ENCODE measurements around the gene RND3.
A peak's percentile ranks its signal among the peaks of the same experiment; 100 is the strongest.

RND3 gene, protein sequence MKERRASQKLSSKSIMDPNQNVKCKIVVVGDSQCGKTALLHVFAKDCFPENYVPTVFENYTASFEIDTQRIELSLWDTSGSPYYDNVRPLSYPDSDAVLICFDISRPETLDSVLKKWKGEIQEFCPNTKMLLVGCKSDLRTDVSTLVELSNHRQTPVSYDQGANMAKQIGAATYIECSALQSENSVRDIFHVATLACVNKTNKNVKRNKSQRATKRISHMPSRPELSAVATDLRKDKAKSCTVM

DNA sequence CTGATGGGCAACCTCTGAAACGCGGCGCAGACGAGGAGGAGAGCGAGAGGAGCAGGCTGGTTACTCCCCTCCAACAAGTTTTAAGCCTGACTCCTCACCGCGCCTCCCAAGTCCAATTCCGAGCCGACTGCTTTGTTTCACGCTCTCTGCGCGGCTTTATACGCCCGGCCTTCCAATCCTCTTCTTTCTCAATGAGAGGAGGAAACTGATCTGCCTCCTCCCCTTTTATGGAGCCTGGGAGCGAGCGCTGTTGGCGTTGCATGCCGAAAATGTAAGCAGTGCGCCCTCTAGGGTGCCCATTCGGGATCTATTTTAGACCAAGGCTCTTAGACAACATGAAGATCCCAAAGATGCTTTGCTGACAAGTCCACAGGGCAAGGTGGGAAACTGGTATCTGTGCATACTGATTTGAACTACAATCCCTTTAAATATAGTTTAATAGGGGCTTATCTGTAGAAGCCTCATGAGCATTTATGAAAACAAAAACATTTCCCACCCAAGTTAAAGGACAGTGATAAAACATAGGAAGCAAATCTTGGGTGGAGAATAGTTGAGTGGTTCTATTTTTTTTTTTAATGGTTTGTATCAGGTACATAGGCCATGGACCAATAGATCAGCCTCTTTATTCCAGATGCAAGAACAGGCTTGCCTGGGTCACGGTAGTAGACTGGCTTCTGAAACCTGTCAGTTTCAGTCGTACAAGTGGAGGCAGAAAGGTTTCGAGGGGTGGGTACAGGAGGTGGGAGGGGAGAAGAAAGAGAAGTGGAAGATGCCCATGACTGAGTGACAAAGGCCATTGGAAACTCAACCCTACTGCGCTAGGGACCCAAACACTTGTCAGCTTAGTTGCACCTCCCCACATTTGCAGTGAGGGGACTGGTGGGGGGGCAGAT, at the start of gene RND3:
Gene RND3, minus strand, starts transcription at position 131 of the 893 bp plus-strand sequence. CDS start 250 bp downstream, outside the sequence.
- peak; percentile 93 for DNase-seq (ENCODE audit: low read depth, low spot score)

DNA sequence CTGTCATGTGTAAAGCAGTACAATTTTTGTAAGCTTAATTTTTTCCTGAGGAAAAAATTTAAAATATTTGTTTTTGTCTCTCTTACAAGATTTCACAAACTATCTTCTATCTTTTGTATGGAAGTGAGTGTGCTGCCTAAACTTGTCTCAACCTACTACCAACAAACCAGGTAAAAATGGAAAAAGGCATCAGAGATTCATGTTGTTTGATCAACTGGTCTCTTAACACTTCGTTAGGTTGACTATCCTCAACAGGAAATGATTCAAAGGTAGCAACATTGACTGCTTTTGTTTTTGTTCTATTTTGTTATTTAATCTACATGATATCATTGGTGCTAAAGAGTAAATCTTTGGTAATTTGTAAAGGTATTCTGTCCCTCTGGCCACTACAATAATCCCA, 47.7 kb upstream of the RND3 start:
- no peak for DNase-seq (ENCODE audit: low read depth, low spot score)

DNA sequence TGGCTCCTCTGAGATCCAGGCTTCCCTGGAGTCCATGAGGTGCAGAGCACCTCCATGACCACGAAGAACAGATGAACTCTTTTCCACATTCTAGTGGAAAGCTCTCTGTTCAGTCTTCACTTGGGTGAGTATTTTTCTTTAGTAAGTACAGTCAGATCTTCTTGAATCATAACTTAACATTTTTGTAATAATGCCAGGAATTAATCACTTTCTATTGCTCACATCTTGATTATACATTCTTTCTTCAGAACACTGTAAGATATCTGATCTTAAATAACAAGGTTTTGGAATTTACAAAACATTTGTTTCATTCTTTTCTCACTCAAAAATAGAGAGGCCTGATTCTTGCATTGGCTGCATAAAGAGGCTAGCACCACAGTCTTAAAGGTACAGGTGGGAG, 45.4 kb upstream of the RND3 start:
- no peak for DNase-seq (ENCODE audit: low read depth, low spot score)

DNA sequence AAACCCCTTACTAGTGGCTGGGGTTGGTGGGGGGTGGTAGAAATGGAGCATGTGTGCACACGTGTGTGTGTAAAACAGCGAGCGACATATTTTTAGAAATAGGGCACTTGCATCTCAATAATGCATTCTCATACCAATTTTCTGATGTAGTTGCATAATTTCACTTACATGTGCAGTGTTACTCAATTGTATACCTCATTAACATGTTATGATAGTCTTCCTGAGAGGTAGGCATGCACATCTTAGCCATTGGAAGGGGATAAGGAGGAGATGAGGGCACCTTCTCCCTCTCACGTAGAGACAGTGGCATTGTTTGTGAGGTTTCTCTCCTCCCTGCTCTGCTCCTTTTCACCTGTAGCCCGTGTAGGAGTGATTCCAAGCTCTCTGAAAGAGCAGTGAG, 44.6 kb upstream of the RND3 start:
- DNase-seq (ENCODE audit: low read depth, low spot score): no peak

DNA sequence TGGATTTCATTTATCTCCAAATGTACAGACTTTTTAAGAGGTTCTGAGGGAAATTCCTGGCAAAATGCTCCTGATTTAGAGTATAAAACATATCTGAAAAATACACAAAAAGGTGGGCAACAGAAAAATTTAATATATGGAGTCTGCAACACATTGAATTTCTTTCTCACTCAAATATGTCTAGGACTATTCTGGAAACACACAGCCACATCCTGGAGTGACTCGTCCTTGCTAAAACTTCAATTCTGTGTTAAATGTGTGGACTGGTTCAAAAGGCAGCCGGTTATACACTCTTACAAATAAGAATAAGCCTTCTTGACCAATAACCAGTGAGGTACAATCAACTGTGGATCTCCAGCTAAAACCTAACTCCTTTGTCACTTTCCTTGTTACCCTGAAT, 44.1 kb upstream of the RND3 start:
- no peak for DNase-seq (ENCODE audit: low read depth, low spot score)

DNA sequence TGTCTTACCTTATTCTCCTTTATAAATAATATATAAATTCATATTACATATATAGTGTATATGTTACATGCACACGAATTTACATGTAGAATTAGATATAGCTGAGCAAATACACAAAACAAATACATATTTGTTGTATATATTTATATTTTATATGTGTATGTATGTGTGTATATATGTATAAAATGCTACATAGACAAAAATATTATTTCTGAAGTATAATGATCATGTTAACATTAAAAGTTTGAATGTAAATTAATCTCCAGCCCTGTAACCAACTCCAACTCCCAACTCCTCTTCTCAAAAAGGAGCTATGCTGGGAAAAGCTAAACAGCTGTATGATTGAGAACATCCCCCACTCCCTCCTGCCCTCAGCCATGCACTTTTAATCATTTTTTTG, 42.7 kb upstream of the RND3 start:
- DNase-seq (ENCODE audit: low read depth, low spot score): no peak

DNA sequence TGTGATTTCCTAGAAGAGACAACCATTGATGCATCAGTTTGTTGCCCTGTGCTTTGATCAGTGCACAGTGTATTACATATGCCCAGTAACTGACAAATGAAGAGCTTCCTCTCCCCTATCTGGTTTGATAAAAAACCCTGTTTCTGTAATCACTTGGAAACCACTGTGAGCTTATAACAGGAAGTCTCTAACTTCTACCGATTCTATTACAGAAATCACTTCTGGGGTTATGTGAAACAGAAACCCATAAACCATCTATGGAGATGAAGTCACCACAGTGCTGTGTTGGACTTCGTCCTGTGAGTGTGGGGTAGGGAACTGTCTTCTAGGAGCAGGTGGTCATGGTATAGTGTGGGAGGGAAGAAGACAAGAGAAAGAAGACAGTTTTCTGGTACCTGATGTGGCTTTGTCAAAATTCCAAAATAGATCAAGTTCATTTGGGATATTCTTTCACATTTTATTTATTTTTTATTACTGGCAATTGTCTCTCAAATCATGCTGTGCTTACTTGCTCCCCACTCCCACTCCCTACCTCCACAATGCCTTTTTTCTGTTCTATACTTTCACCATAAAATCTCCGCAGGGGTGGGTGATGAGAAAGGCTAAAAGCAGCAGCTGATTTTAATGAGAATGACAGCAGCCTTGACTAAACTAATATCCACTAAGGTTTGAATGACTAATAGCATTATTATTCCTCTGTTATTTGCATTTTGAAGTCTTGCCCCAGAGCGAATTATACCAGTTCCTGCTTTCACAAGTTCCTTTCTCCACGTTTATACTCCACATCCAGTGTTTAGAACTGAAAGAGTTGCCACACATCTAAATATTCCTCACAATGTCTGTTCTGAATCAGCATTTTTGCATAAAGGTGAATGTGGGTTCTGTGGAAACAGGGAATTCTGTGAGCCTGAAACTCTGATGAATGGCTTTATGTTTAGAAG, 41.7 kb upstream of the RND3 start:
- no peak for DNase-seq (ENCODE audit: low read depth, low spot score)

DNA sequence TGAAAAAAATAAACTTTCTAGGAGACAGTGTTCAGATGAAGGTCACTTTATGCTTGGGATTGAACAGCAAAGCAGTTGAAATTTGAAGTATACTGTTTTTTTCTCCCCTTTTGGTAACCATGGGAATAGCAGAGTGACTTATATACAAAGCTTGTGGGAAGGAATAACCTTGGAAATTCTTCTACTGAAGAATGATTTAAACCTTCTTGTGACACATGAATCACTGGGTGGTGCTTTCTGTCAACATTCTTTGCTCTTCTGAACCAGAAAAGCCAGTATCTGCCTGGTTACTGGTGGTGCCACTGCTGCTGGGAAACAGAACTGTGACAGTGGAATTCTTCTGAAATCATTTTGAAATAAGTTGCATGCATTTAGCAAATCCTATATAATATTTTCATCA, 39.4 kb upstream of the RND3 start:
- peak; percentile 34 for DNase-seq (ENCODE audit: low read depth, low spot score)

DNA sequence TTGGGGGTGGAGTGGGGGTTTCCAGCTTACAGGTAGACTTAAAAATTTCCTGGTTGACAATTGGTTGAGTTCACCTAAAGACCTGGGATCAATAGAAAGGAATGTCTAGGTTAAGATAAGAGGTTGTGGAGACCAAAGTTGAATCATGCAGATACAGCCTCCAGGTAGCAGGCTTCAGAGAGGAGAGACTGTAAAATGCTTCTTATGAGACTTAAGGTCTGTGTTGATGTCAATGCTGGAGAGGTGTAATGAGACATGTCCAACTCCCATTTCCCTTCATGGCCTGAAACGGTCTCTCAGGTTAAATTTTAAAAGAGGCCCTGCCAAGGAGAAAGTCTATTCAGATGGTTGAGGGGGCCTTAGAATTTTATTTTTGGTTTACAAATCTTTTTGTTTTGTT, 38.5 kb upstream of the RND3 start:
- DNase-seq (ENCODE audit: low read depth, low spot score): no peak

DNA sequence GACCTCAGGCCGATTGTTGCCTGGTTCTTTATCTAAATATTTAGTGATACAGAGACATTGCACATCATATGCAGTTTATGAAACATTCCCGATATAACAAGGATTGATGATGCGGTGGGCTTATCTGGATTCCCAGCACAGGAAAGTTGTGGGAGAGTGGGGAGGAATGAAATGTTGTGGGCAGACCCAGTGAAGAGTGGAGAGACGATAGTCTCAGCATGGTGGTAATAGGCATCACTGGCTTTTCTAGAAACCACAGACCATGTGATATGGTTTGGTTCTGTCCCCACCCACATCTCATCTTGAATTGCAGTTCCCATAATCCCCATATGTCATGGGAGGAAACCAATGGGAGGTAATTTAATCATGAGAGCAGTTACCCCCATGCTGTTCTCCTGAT, 34.8 kb upstream of the RND3 start:
- no peak for DNase-seq (ENCODE audit: low read depth, low spot score)

DNA sequence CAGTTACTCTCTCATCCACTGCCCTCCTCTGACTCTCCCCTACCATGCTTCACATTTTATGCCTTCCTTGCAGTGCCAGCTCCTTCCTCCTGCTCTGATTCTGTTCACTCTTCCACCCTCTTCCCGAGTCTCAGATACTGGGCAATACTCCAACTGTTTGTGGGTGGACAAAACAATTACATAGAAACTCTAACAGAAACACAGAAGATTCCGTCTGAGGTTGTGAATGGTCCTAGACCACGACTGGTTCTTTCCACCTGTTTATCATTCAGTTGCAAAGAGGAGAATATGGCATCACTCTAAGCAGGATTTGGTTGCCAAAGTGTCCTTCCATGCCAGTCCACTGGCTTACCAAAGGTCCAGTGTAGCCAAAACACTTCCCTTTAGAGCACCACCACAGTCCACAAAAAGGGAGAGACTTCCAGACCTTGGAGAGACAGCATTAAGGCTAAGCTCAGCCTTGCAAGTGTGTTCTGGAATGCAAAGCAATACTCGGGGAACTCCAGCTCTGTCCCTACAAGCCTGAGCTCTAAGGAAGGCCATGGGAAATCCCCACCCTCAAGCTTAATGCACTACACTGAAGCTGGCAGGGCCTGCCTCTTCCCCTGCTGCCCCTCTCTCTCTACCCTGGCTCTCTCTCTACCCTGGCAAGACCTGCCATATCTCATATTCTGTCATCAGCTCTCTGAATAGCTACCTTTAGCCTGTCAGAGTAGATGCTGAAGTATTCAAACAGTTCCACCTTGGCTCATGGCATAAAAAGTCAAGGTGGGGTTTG, 33.6 kb upstream of the RND3 start:
- no peak for DNase-seq (ENCODE audit: low read depth, low spot score)

DNA sequence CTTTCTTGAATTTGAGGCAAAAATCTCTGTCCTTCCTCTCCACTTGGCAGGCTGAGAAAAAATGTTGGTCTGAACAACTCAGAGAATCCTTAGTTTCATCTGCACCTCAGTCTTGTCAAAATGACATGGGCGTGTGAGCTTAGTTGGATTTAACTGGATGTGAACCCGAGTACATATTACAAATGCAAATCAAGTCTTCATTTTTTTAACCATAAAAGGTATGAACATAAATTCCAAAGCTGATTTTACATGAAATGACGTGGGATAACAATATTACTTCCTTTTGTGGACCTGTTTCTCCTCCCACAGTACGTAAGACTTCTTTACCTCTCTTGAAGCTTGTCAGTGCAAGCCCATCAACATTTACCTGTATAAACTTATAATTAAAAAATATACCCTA, 32.6 kb upstream of the RND3 start:
- DNase-seq (ENCODE audit: low read depth, low spot score): no peak

DNA sequence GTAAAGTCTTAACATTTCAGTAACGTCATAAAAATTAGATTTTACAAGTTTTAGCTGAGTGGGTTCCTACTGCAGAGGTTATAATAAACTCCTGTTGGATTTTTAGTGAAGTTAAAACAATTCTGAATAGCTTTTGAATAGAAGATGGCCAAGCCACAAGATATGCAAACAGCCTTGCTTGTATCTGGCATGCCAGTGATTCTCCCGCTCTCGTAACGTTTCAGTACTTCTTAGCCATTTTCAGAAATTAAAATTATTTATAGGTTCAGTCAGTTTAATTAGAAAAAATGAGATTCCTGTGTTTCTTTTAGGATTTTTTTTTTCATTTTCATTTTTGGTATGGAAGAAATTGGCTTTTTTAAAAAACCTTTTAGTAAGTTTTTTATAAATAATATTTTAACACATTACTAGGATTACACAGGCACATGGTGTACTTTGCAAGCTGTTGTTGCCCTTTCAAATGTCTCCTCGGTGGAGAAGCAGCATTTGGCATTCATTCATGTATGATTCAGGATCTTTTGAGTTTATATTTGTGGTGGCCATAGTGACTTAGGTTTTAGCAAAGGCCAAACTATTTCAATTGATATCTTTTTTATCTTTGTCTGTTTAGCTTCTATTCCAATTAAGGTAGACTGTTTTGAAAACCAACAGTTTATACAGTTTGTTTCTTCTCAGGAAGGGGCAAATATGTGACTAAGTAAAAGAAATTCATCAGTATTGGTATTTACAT, 30.6 kb upstream of the RND3 start:
- DNase-seq (ENCODE audit: low read depth, low spot score): no peak

DNA sequence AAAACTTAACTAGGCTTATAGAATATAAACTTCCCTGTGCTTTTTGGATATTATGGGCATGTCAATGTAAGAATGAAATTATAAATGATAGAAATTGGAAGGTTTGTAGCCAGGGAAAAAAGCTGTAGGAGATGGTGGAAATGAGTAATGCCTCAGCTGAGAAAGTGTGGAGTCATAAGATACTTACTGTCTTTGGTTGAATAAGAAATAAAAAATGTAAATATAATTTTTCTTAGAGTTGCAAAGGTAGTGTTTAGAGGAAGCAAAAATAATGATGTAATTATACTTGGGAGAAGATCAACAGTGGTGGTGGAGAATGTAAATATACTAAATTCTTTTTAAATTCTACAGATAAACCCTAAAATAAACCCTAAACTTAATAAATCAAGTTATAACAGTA, 26.2 kb upstream of the RND3 start:
- no peak for DNase-seq (ENCODE audit: low read depth, low spot score)

DNA sequence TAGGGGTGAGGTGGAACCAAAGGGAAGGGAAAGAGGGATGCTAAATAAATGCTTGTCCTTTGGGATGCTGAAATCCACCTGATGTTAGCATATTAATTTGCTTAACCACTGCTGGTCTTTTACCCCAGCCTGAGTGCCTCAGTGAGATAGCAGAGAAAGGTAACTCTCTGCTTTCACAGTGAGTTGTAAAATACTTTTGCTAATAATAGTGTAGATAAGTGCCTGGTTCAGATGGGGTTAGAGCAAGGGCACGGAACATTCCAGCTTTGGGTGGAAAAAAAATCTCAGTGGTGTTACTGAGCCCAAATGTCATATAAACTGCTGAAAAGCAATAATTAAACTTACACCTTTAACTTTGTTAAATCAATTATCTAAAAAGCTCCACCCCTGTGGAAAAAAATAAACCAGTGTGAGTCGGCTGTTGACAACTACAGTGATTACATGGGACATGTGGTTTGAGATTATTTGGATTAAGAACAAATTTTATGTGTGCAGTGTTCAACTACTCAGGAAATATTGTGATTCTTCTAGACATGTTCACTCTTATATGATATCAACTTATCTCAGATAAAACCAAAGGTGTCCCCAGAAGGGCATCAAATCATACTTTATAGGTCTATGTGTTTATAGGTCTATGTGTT, 21.1 kb upstream of the RND3 start:
- no peak for DNase-seq (ENCODE audit: low read depth, low spot score)

DNA sequence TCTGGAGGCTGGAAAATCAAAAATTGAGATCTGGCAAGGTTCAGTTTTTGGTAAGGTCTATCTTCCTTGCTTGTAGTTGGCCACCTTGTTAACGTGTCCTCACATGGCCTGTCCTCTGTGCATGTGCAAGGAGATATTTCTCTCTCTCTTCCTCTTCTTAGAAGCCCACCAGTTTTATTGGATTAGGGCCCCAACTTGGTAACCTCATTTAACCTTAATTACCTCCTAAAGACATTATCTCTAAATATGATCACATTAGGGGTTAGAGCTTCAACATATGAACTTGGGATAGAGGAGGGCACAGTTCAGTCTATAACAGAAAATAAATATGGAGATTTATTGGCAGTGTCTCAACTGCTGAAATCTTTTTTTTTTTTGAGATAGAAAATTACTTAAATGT, 19.6 kb upstream of the RND3 start:
- no peak for DNase-seq (ENCODE audit: low read depth, low spot score)

DNA sequence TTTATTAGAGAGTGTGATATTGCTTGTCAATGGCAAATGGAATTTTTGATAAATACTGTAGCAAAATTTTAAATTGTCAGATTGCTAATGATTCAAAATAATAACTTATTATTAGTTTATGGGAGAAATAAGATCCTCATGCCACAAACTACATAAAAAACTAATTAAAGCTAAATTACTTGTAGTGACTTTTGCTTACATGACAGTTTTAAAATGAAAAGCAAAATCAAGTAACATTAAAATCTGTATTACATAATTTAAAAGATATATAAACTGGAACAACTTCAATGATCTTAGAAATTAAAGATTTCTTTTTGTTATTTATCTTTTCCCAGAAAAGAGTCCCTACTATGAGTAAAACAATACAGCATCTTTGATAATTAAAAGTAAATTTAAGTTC, 17.7 kb upstream of the RND3 start:
- no peak for DNase-seq (ENCODE audit: low read depth, low spot score)

DNA sequence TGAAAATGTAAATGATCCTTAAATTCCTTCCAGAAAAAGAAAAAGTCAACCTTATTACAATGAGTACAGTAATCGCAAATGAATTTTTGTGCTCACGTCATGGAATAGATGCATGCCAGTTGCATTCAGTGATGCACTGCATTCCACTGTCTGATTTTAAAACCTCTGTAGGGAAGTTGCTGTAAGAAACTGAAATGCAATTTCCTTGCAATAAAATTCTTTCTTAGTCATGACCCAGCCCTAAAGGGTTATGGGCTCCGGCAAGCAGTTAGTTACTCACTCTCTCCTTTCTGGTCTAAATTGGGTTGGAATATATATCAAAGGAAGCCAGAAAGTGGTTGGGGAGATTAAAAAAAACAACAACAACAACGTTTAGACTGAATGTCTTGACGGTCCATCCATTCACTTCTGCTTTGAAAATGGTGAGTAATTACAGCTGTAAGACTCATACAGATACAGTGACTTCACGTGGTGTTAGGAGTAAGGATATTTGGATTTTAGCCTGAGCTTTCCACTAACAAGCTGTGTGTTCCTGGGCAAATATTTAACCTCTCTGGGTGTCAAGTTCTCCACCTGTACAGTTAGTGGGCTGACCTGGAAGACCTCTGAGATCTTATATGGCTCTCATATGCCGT, 8.6 kb upstream of the RND3 start:
- no peak for DNase-seq (ENCODE audit: low read depth, low spot score)

DNA sequence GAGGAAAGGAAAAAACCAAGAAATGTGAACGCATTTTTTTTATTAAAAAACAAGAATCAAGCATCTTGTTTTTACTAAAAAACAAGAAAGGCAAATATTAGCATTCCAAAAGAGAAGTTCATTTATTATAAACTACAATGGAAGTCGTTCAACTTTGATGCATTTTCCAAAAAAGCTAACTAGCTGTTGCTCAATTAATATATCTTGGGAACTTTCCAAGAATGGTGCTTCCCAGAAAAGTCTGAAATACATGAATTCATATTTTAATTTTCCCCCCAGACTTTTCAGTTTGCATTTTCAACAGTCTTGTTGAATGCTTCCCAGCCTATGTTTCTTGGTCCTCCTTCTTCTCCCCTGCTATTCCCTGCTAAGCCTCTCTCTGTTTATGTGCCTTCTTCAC, 7.5 kb upstream of the RND3 start:
- DNase-seq (ENCODE audit: low read depth, low spot score): no peak
